Neural cell (in vitro differentiated cells): Measurements from ENCODE around the gene COLEC12. TPM values are rescaled to one million over a fixed set of nuclear protein-coding genes. Genes with fewer than 3 reads are reported as not detected.

Experiments
- H2AFZ ChIP-seq: fragments of 200-600, 300-800 bp; sonication (generic), shearing (Covaris generic); 2 replicates; pipeline ENCODE4 v1.6.0; 2014; ENCODE audit warnings: low read depth, mild to moderate bottlenecking, antibody characterized with exemption, low read length, moderate library complexity
- H3F3A ChIP-seq: fragments of 200-600 bp; shearing (Covaris generic); 2 replicates; pipeline ENCODE4 v1.6.1; 2016; ENCODE audit warnings: mild to moderate bottlenecking, moderate library complexity, mixed read lengths, antibody characterized with exemption, low read length; ENCODE audit not compliant: insufficient read depth, poor library complexity, severe bottlenecking
- H3K27ac ChIP-seq: fragments of 200-600, 300-800 bp; sonication (generic), shearing (Covaris generic); 2 replicates; pipeline ENCODE4 v1.5.1; 2014; ENCODE audit warnings: mild to moderate bottlenecking, low read length, moderate library complexity
- H3K27me3 ChIP-seq: fragments of 300-800, 200-600 bp; sonication (generic), shearing (Covaris generic); 2 replicates; pipeline ENCODE4 v1.6.0; 2014; ENCODE audit warnings: mild to moderate bottlenecking, low read depth, low read length, moderate library complexity; ENCODE audit not compliant: insufficient read depth
- H3K36me3 ChIP-seq: fragments of 300-800, 200-600 bp; sonication (generic), shearing (Covaris generic); 2 replicates; pipeline ENCODE4 v1.5.1; 2014; ENCODE audit warnings: mild to moderate bottlenecking, antibody characterized with exemption, low read length, moderate library complexity; ENCODE audit not compliant: insufficient read depth
- H3K4me2 ChIP-seq: fragments of 300-800, 200-600 bp; sonication (generic), shearing (Covaris generic); 2 replicates; pipeline ENCODE4 v1.6.0; 2014; ENCODE audit warnings: mild to moderate bottlenecking, low read length
- H3K4me3 ChIP-seq: fragments of 300-800, 200-600 bp; sonication (generic), shearing (Covaris generic); 2 replicates; pipeline ENCODE4 v1.5.1; 2014; ENCODE audit warnings: mild to moderate bottlenecking, low read length, moderate library complexity
- H3K79me2 ChIP-seq: fragments of 200-600 bp; shearing (Covaris generic); replicated peaks from 2 replicates; pipeline ENCODE4 v1.6.0; 2014; ENCODE audit warnings: mild to moderate bottlenecking, low read length, moderate library complexity; ENCODE audit not compliant: insufficient read depth
- H3K9ac ChIP-seq: fragments of 300-800, 200-600 bp; sonication (generic), shearing (Covaris generic); 2 replicates; pipeline ENCODE4 v1.6.1; 2016; ENCODE audit warnings: mild to moderate bottlenecking, low read length, mixed read lengths
- H3K9me2 ChIP-seq: fragments of 200-600 bp; shearing (Covaris generic); 2 replicates; pipeline ENCODE4 v1.6.1; 2016; ENCODE audit warnings: mild to moderate bottlenecking, low read length, mixed read lengths; ENCODE audit not compliant: insufficient read depth
- H3K9me3 ChIP-seq: fragments of 200-600, 300-800 bp; sonication (generic), shearing (Covaris generic); 2 replicates; pipeline ENCODE4 v1.6.1; 2016; ENCODE audit warnings: mild to moderate bottlenecking, mixed run types, low read length, moderate library complexity, mixed read lengths
- H4K20me1 ChIP-seq: fragments of 200-600 bp; shearing (Covaris generic); 2 replicates; pipeline ENCODE4 v1.6.1; 2016; ENCODE audit warnings: mild to moderate bottlenecking, mixed run types; ENCODE audit not compliant: insufficient read depth
- EP300 ChIP-seq: fragments of 450-650 bp; conservative IDR thresholded peaks from 2 replicates; pipeline ENCODE4 v1.6.1; 2014; ENCODE audit warnings: antibody characterized with exemption, mild to moderate bottlenecking, moderate library complexity; ENCODE audit not compliant: poor library complexity, severe bottlenecking
- EZH2 ChIP-seq: fragments of 200-600, 300-800 bp; shearing (Covaris generic), sonication (generic); IDR thresholded peaks from 2 replicates; pipeline ENCODE4 v1.6.1; 2014; ENCODE audit warnings: antibody characterized with exemption, low read length, borderline replicate concordance, mild to moderate bottlenecking; ENCODE audit not compliant: insufficient read depth, poor library complexity, severe bottlenecking
- MXI1 ChIP-seq: fragments of 450-650 bp; conservative IDR thresholded peaks from 2 replicates; pipeline ENCODE4 v1.6.1; 2014; ENCODE audit warnings: antibody characterized with exemption, mild to moderate bottlenecking; ENCODE audit not compliant: poor library complexity, severe bottlenecking
- POLR2AphosphoS5 ChIP-seq: IDR thresholded peaks from 2 replicates; pipeline ENCODE4 v1.6.1; 2012
- RAD21 ChIP-seq: fragments of 450-650 bp; conservative IDR thresholded peaks from 2 replicates; pipeline ENCODE4 v1.6.1; 2014; ENCODE audit warnings: antibody characterized with exemption, mild to moderate bottlenecking, moderate library complexity
- REST ChIP-seq: IDR thresholded peaks from 2 replicates; pipeline ENCODE4 v1.6.1; 2012; ENCODE audit warnings: borderline replicate concordance
- SMC3 ChIP-seq: fragments of 450-650 bp; conservative IDR thresholded peaks from 2 replicates; pipeline ENCODE4 v1.6.1; 2014; ENCODE audit warnings: antibody characterized with exemption, mild to moderate bottlenecking, moderate library complexity; ENCODE audit not compliant: poor library complexity
- TAF1 ChIP-seq: IDR thresholded peaks from 2 replicates; pipeline ENCODE4 v1.6.1; 2012; ENCODE audit warnings: low read depth
- polyA plus RNA-seq: library from polyadenylated mRNA; depleted of rRNA; stranded (reverse); fragments of >200 nt; gene quantifications from 2 replicates; pipeline ENCODE4 v1.2.3, GENCODE V29; 2014
- TF ChIP-seq, protein P1 (sequence below): fragments of 450-650 bp; IDR thresholded peaks from 2 replicates; pipeline ENCODE4 v1.5.1; 2014; ENCODE audit warnings: antibody characterized with exemption, mild to moderate bottlenecking, moderate library complexity; ENCODE audit not compliant: poor library complexity, severe bottlenecking

The COLEC12 gene
- polyA plus RNA-seq, 1 donor from 2014 or later, result 0.42 TPM

- no peak overlapping the region for H3K9ac ChIP-seq
- peak overlapping the region; percentile 1 for H3K4me3 ChIP-seq
- H3K9me2 ChIP-seq, result no peaks in the 10 kb centered on the region
- peak overlapping the region; percentile 4 for H3K4me2 ChIP-seq
- no peaks in the 10 kb centered on the region for H3K9me3 ChIP-seq
- no peaks in the 10 kb centered on the region for H4K20me1 ChIP-seq
- H2AFZ ChIP-seq, result no peak overlapping the region
- H3K36me3 ChIP-seq, result no peaks in the 10 kb centered on the region
- peak overlapping the region; percentile 45 for H3K27ac ChIP-seq
- no peaks in the 10 kb centered on the region for H3F3A ChIP-seq
- no peaks in the 10 kb centered on the region for H3K79me2 ChIP-seq
- TF ChIP-seq EZH2 (no peak), REST (no peak)
- H3K27me3 ChIP-seq, result no peaks in the 10 kb centered on the region
Measured at GRCh38 chr18:319720-320119, 180.8 kb downstream of the COLEC12 start.

DNA sequence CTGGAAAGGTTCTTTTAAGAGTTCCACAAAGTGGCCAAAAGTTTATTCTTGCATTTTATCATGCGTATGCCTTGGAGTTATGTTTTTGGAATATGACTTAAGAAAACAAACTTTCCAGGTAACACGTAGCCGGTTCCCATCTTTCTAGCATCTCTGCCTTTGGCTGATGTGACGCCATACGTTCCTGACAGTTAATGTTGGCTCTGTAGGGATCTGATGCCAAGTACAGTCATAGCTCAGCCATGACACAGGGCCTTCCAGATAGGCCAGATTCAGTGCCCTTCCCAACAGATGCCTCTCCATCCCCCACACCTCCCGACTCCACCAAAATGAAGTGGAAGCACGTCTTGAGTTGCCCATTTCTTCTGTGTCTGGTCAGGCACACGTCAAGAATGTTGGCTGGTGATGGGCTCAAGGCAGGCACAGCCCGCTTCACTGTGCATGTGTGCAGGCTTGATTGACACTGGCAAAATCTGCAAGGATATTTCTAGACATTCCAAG lies 181.7 kb downstream of the COLEC12 start:
- Histone ChIP-seq H2AFZ (no peak overlapping the region), H3K9me2 (no peaks in the 10 kb centered on the region), H3K4me2 (no peak overlapping the region), H3K79me2 (no peaks in the 10 kb centered on the region), H3K4me3 (peak overlapping the region; percentile 32), H3K36me3 (no peaks in the 10 kb centered on the region), H4K20me1 (no peaks in the 10 kb centered on the region), H3K9ac (no peak overlapping the region), H3K9me3 (no peaks in the 10 kb centered on the region), H3F3A (no peaks in the 10 kb centered on the region), H3K27ac (peak overlapping the region; percentile 50), H3K27me3 (no peaks in the 10 kb centered on the region)
- no peak for TF ChIP-seq TAF1
- TF ChIP-seq, protein P1, sequence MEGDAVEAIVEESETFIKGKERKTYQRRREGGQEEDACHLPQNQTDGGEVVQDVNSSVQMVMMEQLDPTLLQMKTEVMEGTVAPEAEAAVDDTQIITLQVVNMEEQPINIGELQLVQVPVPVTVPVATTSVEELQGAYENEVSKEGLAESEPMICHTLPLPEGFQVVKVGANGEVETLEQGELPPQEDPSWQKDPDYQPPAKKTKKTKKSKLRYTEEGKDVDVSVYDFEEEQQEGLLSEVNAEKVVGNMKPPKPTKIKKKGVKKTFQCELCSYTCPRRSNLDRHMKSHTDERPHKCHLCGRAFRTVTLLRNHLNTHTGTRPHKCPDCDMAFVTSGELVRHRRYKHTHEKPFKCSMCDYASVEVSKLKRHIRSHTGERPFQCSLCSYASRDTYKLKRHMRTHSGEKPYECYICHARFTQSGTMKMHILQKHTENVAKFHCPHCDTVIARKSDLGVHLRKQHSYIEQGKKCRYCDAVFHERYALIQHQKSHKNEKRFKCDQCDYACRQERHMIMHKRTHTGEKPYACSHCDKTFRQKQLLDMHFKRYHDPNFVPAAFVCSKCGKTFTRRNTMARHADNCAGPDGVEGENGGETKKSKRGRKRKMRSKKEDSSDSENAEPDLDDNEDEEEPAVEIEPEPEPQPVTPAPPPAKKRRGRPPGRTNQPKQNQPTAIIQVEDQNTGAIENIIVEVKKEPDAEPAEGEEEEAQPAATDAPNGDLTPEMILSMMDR, result no peak
- no peak for TF ChIP-seq EZH2
- TF ChIP-seq REST, result no peak
- TF ChIP-seq MXI1, result no peak
- no peak for TF ChIP-seq EP300
- no peak for TF ChIP-seq RAD21
- TF ChIP-seq SMC3, result no peak
- no peak for TF ChIP-seq POLR2AphosphoS5
